Panc1 (cell line): ENCODE measurements around the gene PRRT1B.

Experiments used
- CTCF ChIP-seq: fragments of 450-650 bp; IDR thresholded peaks from 2 replicates; pipeline ENCODE4 v1.5.1; 2017; ENCODE audit warnings: mild to moderate bottlenecking
- POLR2AphosphoS5 ChIP-seq: IDR thresholded peaks from 2 replicates; pipeline ENCODE4 v1.6.1; 2012; ENCODE audit warnings: mild to moderate bottlenecking, low read depth, low read length, moderate library complexity
- REST ChIP-seq, 2 experiments: IDR thresholded peaks; 2 replicates each; pipeline ENCODE4 v1.6.1; 2011 to 2012; ENCODE audit warnings: low read depth in 2 of 2, control low read depth in 1 of 2, low read length in 1 of 2, mild to moderate bottlenecking in 1 of 2, moderate library complexity in 1 of 2; ENCODE audit not compliant: insufficient read depth in 1 of 2
- SIN3A ChIP-seq: IDR thresholded peaks from 2 replicates; pipeline ENCODE4 v1.6.1; 2012; ENCODE audit warnings: low read depth, mild to moderate bottlenecking, low read length, moderate library complexity, borderline replicate concordance; ENCODE audit not compliant: insufficient read depth
- TCF7L2 ChIP-seq: IDR thresholded peaks from 2 replicates; pipeline ENCODE4 v1.6.1; 2011; ENCODE audit warnings: mild to moderate bottlenecking, low read depth, low read length, inconsistent platforms

GRCh38 chr9:131605770-131606590, 60.7 kb downstream of the PRRT1B start:
- TF ChIP-seq CTCF = no peak
- no peak for TF ChIP-seq POLR2AphosphoS5
- no peak for TF ChIP-seq REST (IDR thresholded peaks at IDR 0.05; ENCODE audit: insufficient read depth in 1 of 2, low read depth in 2 of 2, low read length in 1 of 2)
- no peak for TF ChIP-seq SIN3A
- no peak for TF ChIP-seq TCF7L2
